Hepatocyte (in vitro differentiated cells): ENCODE measurements around the gene LRFN4. TPM values are rescaled to one million over a fixed set of nuclear protein-coding genes. Genes with fewer than 3 reads are reported as not detected.

Source experiments
- DNase-seq: peaks from one replicate; pipeline ENCODE4 v3.0.0-alpha.2; 2016; ENCODE audit warnings: low spot score
- H2AFZ ChIP-seq: fragments of 200-600 bp; sonication (generic); 2 replicates; pipeline ENCODE4 v1.6.0; 2016; ENCODE audit warnings: antibody characterized with exemption, mild to moderate bottlenecking
- H3K27ac ChIP-seq: fragments of 200-600 bp; sonication (generic); 2 replicates; pipeline ENCODE4 v1.5.1; 2016; ENCODE audit warnings: mild to moderate bottlenecking
- H3K27me3 ChIP-seq: fragments of 200-600 bp; sonication (generic); 2 replicates; pipeline ENCODE4 v1.6.1; 2016
- H3K36me3 ChIP-seq: fragments of 200-600 bp; sonication (generic); replicated peaks from 2 replicates; pipeline ENCODE4 v1.5.1; 2016; ENCODE audit warnings: low read depth; ENCODE audit not compliant: insufficient read depth
- H3K4me1 ChIP-seq: fragments of 200-600 bp; sonication (generic); 2 replicates; pipeline ENCODE4 v1.5.1; 2016; ENCODE audit warnings: mild to moderate bottlenecking, moderate library complexity; ENCODE audit not compliant: insufficient read depth
- H3K4me2 ChIP-seq: fragments of 200-600 bp; sonication (generic); 2 replicates; pipeline ENCODE4 v1.6.0; 2016
- H3K4me3 ChIP-seq: fragments of 200-600 bp; sonication (generic); 2 replicates; pipeline ENCODE4 v1.5.1; 2016; ENCODE audit warnings: mild to moderate bottlenecking
- H3K79me2 ChIP-seq: fragments of 200-600 bp; sonication (generic); 2 replicates; pipeline ENCODE4 v1.6.0; 2017; ENCODE audit warnings: mild to moderate bottlenecking
- H3K9me2 ChIP-seq: fragments of 200-600 bp; sonication (generic); replicated peaks from 2 replicates; pipeline ENCODE4 v1.6.0; 2017; ENCODE audit warnings: mild to moderate bottlenecking; ENCODE audit not compliant: insufficient read depth
- H3K9me3 ChIP-seq: fragments of 200-600 bp; sonication (generic); 2 replicates; pipeline ENCODE4 v1.5.1; 2016; ENCODE audit warnings: low read depth, mild to moderate bottlenecking
- H4K20me1 ChIP-seq: fragments of 200-600 bp; sonication (generic); 2 replicates; pipeline ENCODE4 v1.6.0; 2016; ENCODE audit warnings: mild to moderate bottlenecking; ENCODE audit not compliant: insufficient read depth, poor library complexity, severe bottlenecking
- CTCF ChIP-seq: fragments of 200-600 bp; sonication (generic); IDR thresholded peaks from 2 replicates; pipeline ENCODE4 v1.5.1; 2016; ENCODE audit warnings: antibody characterized with exemption, mild to moderate bottlenecking; ENCODE audit not compliant: poor library complexity
- EZH2 ChIP-seq: fragments of 200-600 bp; sonication (generic); IDR thresholded peaks from 2 replicates; pipeline ENCODE4 v1.6.1; 2016; ENCODE audit warnings: antibody characterized with exemption, mild to moderate bottlenecking, borderline replicate concordance
- EZH2phosphoT487 ChIP-seq: fragments of 200-600 bp; sonication (generic); IDR thresholded peaks from one replicate; pipeline ENCODE4 v1.6.1; 2018; ENCODE audit warnings: antibody characterized with exemption, mild to moderate bottlenecking, low read depth, moderate library complexity; ENCODE audit not compliant: unreplicated experiment, severe bottlenecking
- WGBS: methylation state at CpG from one replicate; pipeline ENCODE4 v1.1.6; 2016; ENCODE audit warnings: low lambda C conversion rate; ENCODE audit errors: missing lambda C conversion rate; 5-methylcytosine and 5-hydroxymethylcytosine counted together
- polyA plus RNA-seq: library from polyadenylated mRNA; unstranded; fragments of >200 nt; fragmentation: Nextera tagmentation; extraction: Ambion mirVana; gene quantifications from 2 replicates; pipeline ENCODE4 v1.2.1, GENCODE V29; 2016
- total RNA-seq: library from RNA; depleted of rRNA; stranded (reverse); fragments of >200 nt; gene quantifications from 2 replicates; pipeline ENCODE4 v1.2.3, GENCODE V29; 2014

LRFN4 gene
- total and polyA plus RNA-seq, 2 experiments from 2014 or later = 15.8 to 30.2 TPM

- Histone ChIP-seq H3K27ac (no peak overlapping the region), H3K4me3 (no peak overlapping the region), H3K36me3 (no peaks in the 10 kb centered on the region), H2AFZ (no peak overlapping the region), H3K79me2 (no peaks in the 10 kb centered on the region), H3K4me2 (no peak overlapping the region), H3K9me3 (no peaks in the 10 kb centered on the region), H3K27me3 (no peaks in the 10 kb centered on the region), H4K20me1 (no peaks in the 10 kb centered on the region), H3K9me2 (no peaks in the 10 kb centered on the region), H3K4me1 (no peaks in the 10 kb centered on the region)
- TF ChIP-seq CTCF (no peak), EZH2 (no peak)
- WGBS = 81% methylated on average over 5 of the region's 5 CpGs
- DNase-seq = no peak
Measured at GRCh38 chr11:66814678-66815077, 42.2 kb upstream of the LRFN4 start.

DNA sequence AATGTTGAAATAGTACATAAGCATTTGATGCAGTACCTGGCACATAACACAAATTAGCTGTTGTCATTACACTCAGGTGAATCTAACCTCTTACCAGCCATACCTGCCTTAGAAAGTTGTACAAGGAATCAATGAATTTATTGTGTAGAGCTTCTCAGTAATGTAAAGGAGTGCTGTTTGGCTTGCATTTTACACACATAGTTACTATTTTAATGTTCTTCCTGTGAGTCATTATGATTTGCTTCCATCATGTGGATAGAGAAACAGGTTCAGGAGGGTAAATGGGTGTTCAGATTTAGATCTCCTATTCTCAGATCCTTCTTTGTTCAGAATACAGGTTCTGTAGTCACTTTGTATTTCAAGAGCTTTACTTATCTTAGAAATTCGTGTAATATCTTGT, 41.2 kb upstream of the LRFN4 start:
- Histone ChIP-seq H3K79me2 (no peaks in the 10 kb centered on the region), H3K36me3 (no peaks in the 10 kb centered on the region), H3K9me2 (no peaks in the 10 kb centered on the region), H3K27ac (no peak overlapping the region), H3K27me3 (no peaks in the 10 kb centered on the region), H4K20me1 (no peaks in the 10 kb centered on the region), H3K9me3 (no peaks in the 10 kb centered on the region), H3K4me3 (no peak overlapping the region), H2AFZ (no peak overlapping the region), H3K4me1 (peaks cover 6% of the 10 kb centered on the region), H3K4me2 (no peak overlapping the region)
- no peak for DNase-seq
- 20% methylated on average over 1 of the region's 1 CpG for WGBS
- no peak for TF ChIP-seq EZH2
- no peak for TF ChIP-seq EZH2phosphoT487
- no peak for TF ChIP-seq CTCF

DNA sequence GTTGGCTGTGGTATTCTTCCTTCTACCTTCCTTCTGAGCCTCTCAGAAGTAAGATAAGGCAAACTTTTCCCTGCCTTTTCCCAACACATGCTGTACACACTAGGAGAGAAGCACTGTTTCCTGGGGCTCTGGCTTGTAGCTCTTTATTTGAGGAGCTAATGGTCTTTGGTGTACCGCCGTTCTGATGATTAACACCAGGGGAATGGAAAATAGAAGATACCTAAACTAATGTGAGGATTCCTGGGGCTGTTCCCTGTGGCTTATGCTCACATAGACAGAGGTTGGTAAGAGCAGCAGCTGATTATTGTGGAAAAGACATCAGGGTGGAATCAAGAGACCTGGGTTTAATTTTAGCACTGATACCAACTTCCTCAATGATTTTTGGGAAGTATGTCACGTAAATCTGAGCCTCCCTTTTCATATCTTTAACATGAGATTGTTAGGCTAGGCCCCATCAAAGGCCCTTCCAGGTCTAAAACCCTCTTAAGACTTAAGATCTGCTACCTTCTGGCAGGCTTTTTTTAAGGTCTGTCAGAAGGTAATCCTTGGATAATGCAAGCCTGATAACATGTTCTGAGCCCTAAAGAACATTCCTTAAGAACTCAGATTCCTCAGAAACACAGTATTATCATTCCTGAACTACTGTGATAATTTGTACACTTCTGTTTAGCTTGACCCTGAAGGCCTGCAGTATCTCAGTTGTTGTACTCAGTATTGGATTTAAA, 38.5 kb upstream of the LRFN4 start:
- Histone ChIP-seq H3K27ac (peak overlapping the region; percentile 42), H3K36me3 (no peaks in the 10 kb centered on the region), H3K9me2 (no peaks in the 10 kb centered on the region), H3K4me3 (no peak overlapping the region), H3K27me3 (no peaks in the 10 kb centered on the region), H3K79me2 (no peaks in the 10 kb centered on the region), H4K20me1 (no peaks in the 10 kb centered on the region), H3K4me2 (no peak overlapping the region), H2AFZ (no peak overlapping the region), H3K9me3 (no peaks in the 10 kb centered on the region), H3K4me1 (peaks cover 6% of the 10 kb centered on the region)
- 44% methylated on average over 3 of the region's 3 CpGs for WGBS
- peak; percentile 54 for DNase-seq
- TF ChIP-seq EZH2phosphoT487 (no peak), EZH2 (no peak), CTCF (no peak)

GRCh38 chr11:66820381-66820780, 36.5 kb upstream of the LRFN4 start:
- H3K9me3 ChIP-seq = no peaks in the 10 kb centered on the region
- no peaks in the 10 kb centered on the region for H3K36me3 ChIP-seq
- 47% methylated on average over 3 of the region's 3 CpGs for WGBS
- DNase-seq = no peak
- no peaks in the 10 kb centered on the region for H3K9me2 ChIP-seq
- no peaks in the 10 kb centered on the region for H4K20me1 ChIP-seq
- H3K79me2 ChIP-seq = no peaks in the 10 kb centered on the region
- no peaks in the 10 kb centered on the region for H3K27me3 ChIP-seq
- no peak overlapping the region for H3K4me3 ChIP-seq
- peak overlapping the region; percentile 48 for H3K4me2 ChIP-seq
- peak overlapping the region; percentile 56 for H3K27ac ChIP-seq
- no peak overlapping the region for H2AFZ ChIP-seq
- TF ChIP-seq CTCF (no peak), EZH2phosphoT487 (no peak), EZH2 (no peak)
- H3K4me1 ChIP-seq = peaks cover 6% of the 10 kb centered on the region
